ENCODE results near the gene PITPNM3. TPM values are rescaled to one million over a fixed set of nuclear protein-coding genes. Genes with fewer than 3 reads are reported as not detected.

PITPNM3 gene
- total RNA-seq, 1 donor from 2014 or later: 1.4 TPM

DNA sequence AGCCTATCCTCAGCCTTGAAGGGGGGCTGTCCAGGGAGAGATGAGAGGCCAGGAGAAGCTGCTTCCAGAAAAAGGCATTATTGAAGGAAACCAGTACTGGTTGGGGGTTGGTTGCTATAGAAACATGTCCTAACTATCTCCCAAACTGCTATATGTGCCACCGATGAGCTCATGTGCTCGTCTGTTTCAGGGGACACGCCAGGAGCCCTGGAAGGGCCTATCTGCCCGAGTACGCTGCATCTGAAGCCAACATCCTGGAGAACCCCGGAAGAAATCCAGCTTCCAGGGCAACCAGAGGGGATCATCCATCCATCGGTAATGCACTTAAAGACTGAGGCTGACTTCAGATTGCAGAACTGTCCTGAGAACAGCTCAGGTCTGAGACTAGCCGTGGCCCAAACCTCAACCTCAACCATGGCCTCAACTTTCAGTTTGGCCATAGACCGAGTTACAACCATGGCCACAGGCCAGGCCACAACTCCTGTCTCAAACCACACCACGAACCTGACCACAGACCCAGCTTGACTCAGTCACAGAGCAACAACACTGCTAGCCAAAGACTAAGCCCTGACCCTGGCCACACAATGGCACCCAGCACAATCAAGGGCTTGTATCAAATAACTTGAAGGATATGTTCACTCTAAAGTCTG lies 10.2 kb downstream of the PITPNM3 start:
- Mint-ChIP-seq H3K4me1 (ENCODE audit: low read depth, unreplicated experiment) (peaks cover 22% of the 10 kb centered on the region), H3K9me3 (ENCODE audit: unreplicated experiment) (peaks cover 9% of the 10 kb centered on the region)

DNA sequence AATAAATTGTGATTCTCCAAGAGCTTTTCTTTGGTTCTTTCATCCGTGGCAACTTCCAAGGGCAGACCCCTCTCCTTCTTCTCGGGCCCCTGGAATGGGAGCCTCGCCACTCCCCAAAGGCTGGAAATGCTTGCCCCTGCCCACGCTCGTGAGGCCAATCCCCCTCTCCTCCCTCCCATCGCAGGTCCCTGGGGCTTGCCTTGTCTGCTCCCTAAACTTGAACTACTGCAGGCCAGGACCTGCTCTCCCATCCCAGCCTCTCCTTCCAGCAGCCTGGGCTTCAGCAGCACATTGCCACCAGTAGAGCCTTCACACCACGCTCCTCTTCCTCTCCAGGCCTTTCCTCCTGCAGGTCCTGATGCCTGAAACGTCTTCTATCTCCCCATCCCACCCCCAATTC lies 11.1 kb downstream of the PITPNM3 start:
- H3K27ac Mint-ChIP-seq (ENCODE audit: unreplicated experiment): no peak overlapping the region
- TF ChIP-seq, protein P1, sequence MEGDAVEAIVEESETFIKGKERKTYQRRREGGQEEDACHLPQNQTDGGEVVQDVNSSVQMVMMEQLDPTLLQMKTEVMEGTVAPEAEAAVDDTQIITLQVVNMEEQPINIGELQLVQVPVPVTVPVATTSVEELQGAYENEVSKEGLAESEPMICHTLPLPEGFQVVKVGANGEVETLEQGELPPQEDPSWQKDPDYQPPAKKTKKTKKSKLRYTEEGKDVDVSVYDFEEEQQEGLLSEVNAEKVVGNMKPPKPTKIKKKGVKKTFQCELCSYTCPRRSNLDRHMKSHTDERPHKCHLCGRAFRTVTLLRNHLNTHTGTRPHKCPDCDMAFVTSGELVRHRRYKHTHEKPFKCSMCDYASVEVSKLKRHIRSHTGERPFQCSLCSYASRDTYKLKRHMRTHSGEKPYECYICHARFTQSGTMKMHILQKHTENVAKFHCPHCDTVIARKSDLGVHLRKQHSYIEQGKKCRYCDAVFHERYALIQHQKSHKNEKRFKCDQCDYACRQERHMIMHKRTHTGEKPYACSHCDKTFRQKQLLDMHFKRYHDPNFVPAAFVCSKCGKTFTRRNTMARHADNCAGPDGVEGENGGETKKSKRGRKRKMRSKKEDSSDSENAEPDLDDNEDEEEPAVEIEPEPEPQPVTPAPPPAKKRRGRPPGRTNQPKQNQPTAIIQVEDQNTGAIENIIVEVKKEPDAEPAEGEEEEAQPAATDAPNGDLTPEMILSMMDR (IDR thresholded peaks at IDR 0.05; ENCODE audit: partially characterized antibody, unreplicated experiment): no peak
- H3K9me3 Mint-ChIP-seq (ENCODE audit: unreplicated experiment): peaks cover 9% of the 10 kb centered on the region
- no peaks in the 10 kb centered on the region for H3K36me3 Mint-ChIP-seq (ENCODE audit: unreplicated experiment)
- no peak overlapping the region for H3K4me3 Mint-ChIP-seq (ENCODE audit: unreplicated experiment)
- DNase-seq: no peak
- peaks cover 22% of the 10 kb centered on the region for H3K27me3 Mint-ChIP-seq (ENCODE audit: unreplicated experiment)
- H3K4me1 Mint-ChIP-seq (ENCODE audit: low read depth, unreplicated experiment): peaks cover 22% of the 10 kb centered on the region

More for the DNA sequence above, 10.2 kb downstream of the PITPNM3 start:
- H3K27me3 Mint-ChIP-seq (ENCODE audit: unreplicated experiment): peaks cover 21% of the 10 kb centered on the region
- no peak overlapping the region for H3K27ac Mint-ChIP-seq (ENCODE audit: unreplicated experiment)
- TF ChIP-seq, protein P1 (IDR thresholded peaks at IDR 0.05; ENCODE audit: partially characterized antibody, unreplicated experiment): no peak
- no peak overlapping the region for H3K4me3 Mint-ChIP-seq (ENCODE audit: unreplicated experiment)
- H3K36me3 Mint-ChIP-seq (ENCODE audit: unreplicated experiment): no peaks in the 10 kb centered on the region
- no peak for DNase-seq

DNA sequence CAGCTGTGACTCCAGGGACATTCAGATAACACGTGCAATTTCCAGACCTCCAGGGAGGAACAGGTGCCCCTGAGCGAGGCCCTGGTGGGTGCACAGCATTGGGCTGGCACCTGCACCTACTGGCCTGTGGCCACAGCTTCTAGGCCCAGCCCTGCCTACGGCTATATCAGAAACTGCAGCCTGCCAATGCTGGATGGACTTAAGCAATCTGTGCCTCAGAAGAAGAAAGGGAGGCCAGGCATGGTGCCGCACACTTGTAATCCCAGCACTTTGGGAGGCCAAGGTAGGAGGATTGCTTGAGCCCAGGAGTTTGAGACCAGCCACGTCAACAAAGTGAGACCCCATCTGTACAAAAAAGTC lies 12.4 kb downstream of the PITPNM3 start:
- H3K27ac Mint-ChIP-seq (ENCODE audit: unreplicated experiment): no peak overlapping the region

DNA sequence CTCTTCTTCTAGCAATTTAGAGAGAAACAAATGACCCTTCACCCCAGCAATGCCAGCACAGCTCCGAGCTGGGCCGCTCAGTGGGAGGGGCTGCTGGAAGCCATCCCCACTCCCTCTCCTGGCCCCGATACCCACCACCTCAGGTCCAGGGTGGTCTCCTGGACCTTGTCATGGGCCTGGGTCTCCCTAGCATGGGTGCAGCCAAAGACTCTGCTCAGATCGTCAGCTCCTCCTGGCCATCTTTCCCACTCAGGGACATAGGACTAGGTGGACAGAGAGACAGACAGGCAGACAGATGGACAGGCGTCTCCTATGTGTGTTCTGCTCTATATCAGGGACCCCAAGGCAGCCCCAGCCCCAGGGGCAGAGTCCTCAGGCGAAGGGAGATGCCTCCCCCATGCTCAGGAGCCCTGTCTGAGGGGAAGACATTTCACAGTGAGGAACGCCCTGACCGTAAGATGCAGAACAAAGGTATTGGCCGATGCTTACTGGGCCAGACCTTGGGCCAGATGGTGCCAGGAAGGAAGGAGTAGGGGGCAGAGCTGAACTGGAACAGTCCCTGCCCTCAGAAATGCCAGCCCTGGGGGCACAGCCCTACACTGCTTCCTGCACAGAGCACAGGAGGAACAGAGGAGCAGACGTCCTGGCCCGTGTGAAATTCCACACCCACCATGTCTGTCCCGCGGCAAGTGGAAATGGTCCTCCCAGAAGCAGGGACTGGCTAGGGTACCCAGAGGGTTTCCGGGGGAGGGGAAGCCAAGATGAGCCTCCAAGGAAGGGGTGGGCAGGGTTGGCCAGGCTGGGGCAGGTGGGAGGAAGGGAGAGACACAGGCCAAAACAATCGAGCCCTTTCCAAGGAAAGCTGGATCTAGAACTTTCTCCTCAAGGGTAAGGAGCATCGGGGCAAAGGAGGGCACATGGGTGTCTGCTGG lies 13.0 kb downstream of the PITPNM3 start:
- Mint-ChIP-seq H3K36me3 (ENCODE audit: unreplicated experiment) (no peaks in the 10 kb centered on the region), H3K4me1 (ENCODE audit: low read depth, unreplicated experiment) (peaks cover 18% of the 10 kb centered on the region), H3K27me3 (ENCODE audit: unreplicated experiment) (peaks cover 19% of the 10 kb centered on the region), H3K9me3 (ENCODE audit: unreplicated experiment) (peaks cover 16% of the 10 kb centered on the region), H3K4me3 (ENCODE audit: unreplicated experiment) (no peak overlapping the region), H3K27ac (ENCODE audit: unreplicated experiment) (no peak overlapping the region)
- TF ChIP-seq, protein P1 (IDR thresholded peaks at IDR 0.05; ENCODE audit: partially characterized antibody, unreplicated experiment): no peak
- DNase-seq: no peak

More for the DNA sequence above, 12.4 kb downstream of the PITPNM3 start:
- no peak overlapping the region for H3K4me3 Mint-ChIP-seq (ENCODE audit: unreplicated experiment)
- peaks cover 20% of the 10 kb centered on the region for H3K27me3 Mint-ChIP-seq (ENCODE audit: unreplicated experiment)
- TF ChIP-seq, protein P1 (IDR thresholded peaks at IDR 0.05; ENCODE audit: partially characterized antibody, unreplicated experiment): no peak
- H3K4me1 Mint-ChIP-seq (ENCODE audit: low read depth, unreplicated experiment): peaks cover 22% of the 10 kb centered on the region
- no peaks in the 10 kb centered on the region for H3K36me3 Mint-ChIP-seq (ENCODE audit: unreplicated experiment)
- H3K9me3 Mint-ChIP-seq (ENCODE audit: unreplicated experiment): peaks cover 11% of the 10 kb centered on the region
- no peak for DNase-seq

DNA sequence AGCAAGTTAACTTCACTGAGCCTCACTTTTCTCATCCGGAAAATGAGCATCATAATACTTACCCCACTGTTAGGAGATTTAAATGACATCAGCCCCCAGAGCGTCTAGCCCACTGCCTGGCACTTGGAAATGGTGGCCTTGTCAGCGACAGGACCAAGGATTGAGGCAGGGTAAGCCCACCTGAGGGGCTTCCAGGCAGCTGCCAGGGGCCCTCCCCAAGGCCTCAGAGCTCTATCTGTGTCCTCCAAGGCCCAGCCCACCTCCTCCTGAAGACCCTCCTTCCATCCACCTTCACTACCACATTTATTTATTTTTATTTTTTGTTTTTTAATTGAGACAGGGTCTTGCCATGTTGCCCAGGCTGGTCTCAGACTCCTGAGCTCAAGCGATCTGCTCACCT lies 13.8 kb downstream of the PITPNM3 start:
- no peak overlapping the region for H3K27ac Mint-ChIP-seq (ENCODE audit: unreplicated experiment)
- no peak for DNase-seq
- H3K4me3 Mint-ChIP-seq (ENCODE audit: unreplicated experiment): peak overlapping the region; percentile 55
- H3K27me3 Mint-ChIP-seq (ENCODE audit: unreplicated experiment): peaks cover 20% of the 10 kb centered on the region
- no peaks in the 10 kb centered on the region for H3K36me3 Mint-ChIP-seq (ENCODE audit: unreplicated experiment)
- TF ChIP-seq, protein P1 (IDR thresholded peaks at IDR 0.05; ENCODE audit: partially characterized antibody, unreplicated experiment): no peak
- peaks cover 16% of the 10 kb centered on the region for H3K9me3 Mint-ChIP-seq (ENCODE audit: unreplicated experiment)
- H3K4me1 Mint-ChIP-seq (ENCODE audit: low read depth, unreplicated experiment): peaks cover 17% of the 10 kb centered on the region
